VCaP (cell line): ENCODE measurements around the gene EP400.

Experiments used
- H3K27ac ChIP-seq: fragments of 450-650 bp; 2 replicates; pipeline ENCODE4 v1.5.1; 2017
- CTCF ChIP-seq: fragments of 450-650 bp; conservative IDR thresholded peaks from 2 replicates; pipeline ENCODE4 v1.5.1; 2017; ENCODE audit warnings: mild to moderate bottlenecking, moderate library complexity

The EP400 gene

GRCh38 chr12:131949431-131950181, at the start of gene EP400:
TSS of gene EP400 (plus strand) at chr12:131949942. CDS start at chr12:131960620, 10,678 bp downstream.
- peak within 1 kb of the TSS; percentile 88 for H3K27ac ChIP-seq
- TF ChIP-seq CTCF, result peak; percentile 88

- TF ChIP-seq CTCF, result no peak
- H3K27ac ChIP-seq, result no peak overlapping the region
These were observed 49.3 kb upstream of the EP400 start for GRCh38 chr12:131900397-131900796.

GRCh38 chr12:131901431-131902331, 48.1 kb upstream of the EP400 start:
- no peak for TF ChIP-seq CTCF
- H3K27ac ChIP-seq, result no peak overlapping the region; the same call in 1 of the 2 replicates

GRCh38 chr12:131902332-131903241, 47.2 kb upstream of the EP400 start:
- no peak for TF ChIP-seq CTCF
- no peak overlapping the region; the same call in 1 of the 2 replicates for H3K27ac ChIP-seq

GRCh38 chr12:131903270-131904255, 46.2 kb upstream of the EP400 start:
- H3K27ac ChIP-seq, result no peak overlapping the region; the same call in 1 of the 2 replicates
- TF ChIP-seq CTCF, result no peak

- H3K27ac ChIP-seq, result no peak overlapping the region
- no peak for TF ChIP-seq CTCF
These were observed 45.4 kb upstream of the EP400 start for GRCh38 chr12:131904346-131904745.
